Right lobe of liver (tissue), 4 donors: ENCODE results near the gene KRT33B.

Experiments
- CTCF ChIP-seq, 4 donors: fragments of 200-600 bp in 3 of 4; fragments of 450-650 bp in 1 of 4; IDR thresholded peaks; one replicate each; pipeline versions ENCODE4 v1.5.1 to v1.8.0; 2016 to 2022; ENCODE audit warnings: antibody characterized with exemption in 4 of 4, mild to moderate bottlenecking in 2 of 4
- POLR2A ChIP-seq: fragments of 450-650 bp; IDR thresholded peaks from one replicate; pipeline ENCODE4 v1.6.1; 2017; ENCODE audit warnings: antibody characterized with exemption, mild to moderate bottlenecking
- donor health status: DM: no; HTN: no; CAD: no.
- donor health status: DM: no; HTN: no; CAD: no.
- donor health status: DM: no; HTN: yes; CAD: no.

DNA sequence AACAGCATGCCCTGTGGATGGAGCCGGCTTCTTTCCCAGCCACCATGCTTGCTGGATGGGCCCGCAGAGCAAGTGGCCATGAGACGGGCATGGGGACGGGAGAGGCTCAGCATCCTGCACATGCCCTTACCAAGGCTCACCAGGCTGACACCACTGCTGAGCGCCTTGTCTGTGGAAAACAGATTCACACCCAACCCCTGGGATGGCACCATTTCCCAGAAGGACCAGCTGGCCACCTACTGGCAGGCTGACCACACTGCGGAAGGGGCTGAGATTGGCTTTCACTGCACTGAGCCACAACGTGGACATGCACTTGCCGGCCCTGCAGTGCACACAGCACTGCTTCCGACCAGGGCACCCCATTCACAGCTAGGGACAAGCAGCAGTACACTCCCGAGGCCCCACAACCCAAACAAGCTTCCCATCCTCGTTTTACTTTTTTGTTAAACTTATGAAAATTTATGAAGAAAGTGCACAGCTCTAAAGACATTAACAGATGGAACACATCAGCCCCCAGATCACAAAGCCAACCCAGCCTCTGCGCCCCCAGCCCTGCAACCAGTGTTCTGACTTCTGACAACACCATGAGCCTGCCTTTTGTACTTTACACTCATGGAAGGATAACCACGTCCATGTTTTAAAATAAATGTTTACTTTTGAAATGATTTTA, 40.2 kb downstream of the KRT33B start:
- TF ChIP-seq CTCF (IDR thresholded peaks at IDR 0.05) (peak; percentile 45 to 63 (median 54)), POLR2A (no peak)
